GM18507 (cell line): ENCODE measurements around the gene PPP4C.
"Not testable (repeated sequence)": the region's sequence is repeated elsewhere in the genome, so short reads cannot be mapped to it uniquely, and the experiment has no call there.

ENCODE experiments used
- DNase-seq: peaks from one replicate; pipeline ENCODE4 v3.0.0; 2011; ENCODE audit warnings: low read depth; ENCODE audit not compliant: insufficient read length; ENCODE audit errors: extremely low spot score
- FAIRE-seq: peaks from 2 replicates; lab custom pipeline; 2011; peaks lifted over from hg19 to GRCh38; lab: Jason Lieb, UNC

The PPP4C gene

DNA sequence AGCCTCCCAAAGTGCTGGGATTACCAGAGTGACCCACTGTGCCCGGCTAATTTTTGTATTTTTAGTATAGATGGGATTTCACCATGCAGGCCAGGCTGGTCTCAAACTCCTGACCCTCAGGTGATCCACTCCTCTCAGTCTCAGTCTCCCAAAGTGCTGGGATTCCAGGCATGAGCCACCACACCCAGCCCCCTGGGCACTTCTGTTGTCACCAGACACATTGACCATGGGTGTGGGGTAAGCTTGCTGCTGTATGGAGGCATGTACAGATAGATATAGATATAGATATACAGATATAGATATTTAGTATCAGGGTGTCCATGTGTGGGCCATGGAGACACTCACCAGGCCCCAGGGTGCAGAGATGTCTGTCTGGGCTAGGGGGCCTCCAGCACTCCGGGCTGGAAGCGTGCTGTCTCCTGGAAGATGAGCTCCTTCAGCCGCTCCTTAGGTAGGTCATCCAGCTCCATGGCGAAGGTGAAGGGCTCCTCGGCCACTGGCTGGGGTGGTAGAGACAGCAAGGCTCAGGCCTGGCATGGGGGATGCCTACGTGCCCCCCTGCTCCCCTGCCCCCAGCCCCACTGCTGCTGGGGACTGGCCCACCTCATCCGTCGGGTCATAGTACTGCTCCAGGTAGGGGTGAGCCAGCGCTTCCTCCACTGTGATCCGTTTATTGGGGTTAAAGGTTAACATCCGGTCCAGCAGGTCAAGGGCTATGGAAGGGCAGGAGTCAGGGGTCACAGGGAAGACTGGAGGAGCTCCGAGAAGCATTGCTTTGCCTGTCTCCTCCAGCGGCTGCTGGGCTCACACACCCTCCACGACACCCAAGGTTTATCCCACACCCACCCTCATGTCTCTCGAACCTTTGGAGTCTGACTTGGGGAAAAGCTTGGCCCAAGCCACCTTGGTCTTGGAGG is 40.8 kb downstream of the PPP4C start:
- DNase-seq: no peak

DNA sequence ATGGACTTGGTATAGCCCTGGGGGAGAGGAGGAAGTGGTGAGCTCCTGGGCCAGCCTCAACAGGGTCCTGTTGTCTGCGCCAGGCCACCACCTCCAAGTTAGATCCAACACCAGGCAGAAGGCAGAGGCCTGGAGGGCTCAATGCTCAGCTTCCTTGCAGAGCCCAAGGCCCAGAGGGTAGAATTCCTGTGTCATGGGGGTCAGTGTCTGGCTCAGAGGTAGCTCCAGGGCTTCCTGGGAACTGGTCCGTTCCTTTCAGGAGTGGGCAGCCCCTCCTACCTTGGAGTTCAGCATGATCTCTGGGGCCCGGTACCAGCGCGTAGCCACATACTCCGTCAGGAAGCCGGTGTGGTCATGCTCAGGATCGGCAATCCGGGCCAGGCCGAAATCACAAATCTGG is 42.0 kb downstream of the PPP4C start:
- no peak for DNase-seq
- no peak for FAIRE-seq

More for the DNA sequence above, 40.8 kb downstream of the PPP4C start:
- no peak for FAIRE-seq

DNA sequence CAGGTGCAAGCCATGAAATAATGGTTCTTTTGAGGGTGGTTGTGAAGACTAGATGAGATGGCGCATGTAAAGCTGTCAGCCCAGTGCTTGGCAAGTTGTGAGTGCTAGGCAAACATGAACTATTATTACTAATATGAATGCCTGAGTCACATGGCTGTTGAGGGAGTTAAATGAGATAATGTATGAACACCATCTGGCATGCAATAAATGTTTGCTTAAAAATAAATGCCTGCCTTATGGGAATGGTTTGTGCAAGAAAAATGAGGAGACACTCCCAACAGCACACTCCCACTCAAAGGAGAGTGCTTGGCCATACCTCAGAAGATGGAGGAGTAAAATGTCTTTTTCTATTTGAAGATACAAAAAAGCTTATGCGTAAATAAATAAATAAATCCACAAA is 43.6 kb downstream of the PPP4C start:
- no peak for DNase-seq
- no peak for FAIRE-seq

DNA sequence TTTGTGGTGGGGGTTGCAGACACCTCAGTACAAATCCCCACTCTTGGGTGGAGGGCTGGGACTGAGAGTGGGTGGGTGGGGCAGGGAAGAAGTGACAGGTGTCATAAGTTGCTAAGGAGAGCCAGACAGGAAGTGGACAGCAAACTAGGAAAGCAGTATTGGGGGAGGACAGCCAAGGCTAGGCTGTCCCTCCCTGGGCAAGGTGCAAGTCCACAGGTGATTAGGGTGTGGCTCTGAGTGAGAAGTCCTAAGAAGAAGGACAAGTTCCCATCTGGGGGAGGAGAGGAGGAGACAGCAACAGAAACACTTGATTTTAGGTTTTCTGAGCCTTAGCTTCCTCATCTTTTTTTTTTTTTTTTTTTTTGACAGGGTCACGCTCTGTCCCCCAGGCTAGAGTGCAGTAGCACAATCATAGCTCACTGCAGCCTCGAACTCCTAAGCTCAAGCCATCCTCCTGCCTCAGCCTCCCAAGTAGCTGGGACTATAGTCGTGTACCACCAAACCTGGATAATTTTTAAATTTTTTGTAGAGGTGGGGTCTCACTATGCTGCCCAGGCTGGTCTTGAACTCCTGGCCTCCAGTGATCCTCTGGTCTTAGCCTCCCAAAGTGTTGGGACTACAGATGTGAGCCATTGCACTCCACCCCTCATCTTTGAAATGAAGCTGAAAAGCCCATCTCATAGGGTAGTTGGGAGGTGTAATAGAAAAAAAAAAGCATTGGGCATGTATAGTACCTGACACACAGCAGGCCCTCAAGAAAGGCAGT is 44.7 kb downstream of the PPP4C start:
- DNase-seq (no peak), FAIRE-seq (no peak)

DNA sequence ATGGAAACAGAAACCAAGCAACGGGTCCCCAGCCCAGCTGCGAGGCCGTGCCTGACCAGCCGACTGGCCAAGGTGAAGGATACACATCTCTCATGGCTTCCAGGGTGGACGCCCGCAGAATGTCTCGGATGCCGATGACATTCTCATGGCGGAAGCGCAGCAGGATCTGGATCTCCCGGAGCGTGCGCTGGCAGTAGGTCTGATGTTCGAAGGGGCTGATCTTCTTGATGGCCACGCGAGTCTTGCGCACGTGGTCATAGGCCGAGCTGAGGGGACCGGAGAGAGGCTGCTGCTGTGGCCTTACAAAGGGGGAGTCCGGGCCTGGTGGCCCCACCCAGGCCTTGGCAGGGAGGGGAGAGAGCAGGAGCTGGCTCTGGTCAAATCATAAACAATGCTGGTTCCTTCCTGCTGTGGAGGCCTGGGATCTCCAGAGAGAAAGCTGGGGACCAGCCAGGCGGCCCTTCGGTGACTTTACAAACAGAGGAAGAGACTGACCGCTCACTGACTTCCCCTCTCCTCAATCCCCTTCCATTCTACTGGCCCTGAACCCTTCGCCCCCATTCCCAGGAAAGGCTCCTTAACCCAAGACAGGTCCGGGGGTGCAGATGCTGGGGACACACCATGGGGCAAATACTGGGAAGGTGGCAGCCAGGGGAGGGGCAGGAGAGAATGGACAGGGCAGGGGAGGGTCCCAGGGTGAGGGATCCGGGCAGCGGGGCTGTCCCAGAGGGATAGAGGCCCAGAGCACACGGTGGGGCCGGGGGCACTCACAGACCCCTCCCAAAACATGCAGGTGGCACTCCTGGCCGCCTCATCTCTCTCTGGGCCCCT is 46.2 kb downstream of the PPP4C start:
- DNase-seq: no peak

GRCh38 chr16:30122604-30123160 is 46.9 kb downstream of the PPP4C start:
- FAIRE-seq: no peak
- DNase-seq: no peak

More for the DNA sequence above, 46.2 kb downstream of the PPP4C start:
- FAIRE-seq: no peak

GRCh38 chr16:30124985-30125379 is 49.2 kb downstream of the PPP4C start:
- DNase-seq (no peak), FAIRE-seq (no peak)

DNA sequence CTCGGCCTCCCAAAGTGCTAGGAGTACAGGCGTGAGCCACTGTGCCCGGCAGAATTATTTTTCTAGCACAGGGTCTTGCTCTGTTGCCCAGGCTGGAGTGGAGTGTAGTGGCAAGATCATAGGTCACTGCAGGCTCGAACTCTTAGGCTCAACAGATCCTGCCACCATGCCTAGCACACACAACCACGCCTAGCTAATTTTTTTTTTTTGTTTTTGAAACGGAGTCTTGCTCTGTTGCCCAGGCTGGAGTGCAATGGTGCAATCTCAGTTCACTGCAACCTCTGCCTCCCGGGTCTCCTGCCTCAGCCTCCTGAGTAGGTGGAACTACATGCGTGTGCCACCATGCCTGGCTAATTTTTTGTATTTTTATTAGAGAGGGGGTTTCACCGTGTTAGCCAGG is 49.9 kb downstream of the PPP4C start:
- not testable (repeated sequence) for DNase-seq, FAIRE-seq

- FAIRE-seq (no peak), DNase-seq (no peak)
These were observed 52.2 kb downstream of the PPP4C start for GRCh38 chr16:30127993-30128392.

GRCh38 chr16:30131869-30132475 is 56.2 kb downstream of the PPP4C start:
- FAIRE-seq: no peak
- DNase-seq: no peak

DNA sequence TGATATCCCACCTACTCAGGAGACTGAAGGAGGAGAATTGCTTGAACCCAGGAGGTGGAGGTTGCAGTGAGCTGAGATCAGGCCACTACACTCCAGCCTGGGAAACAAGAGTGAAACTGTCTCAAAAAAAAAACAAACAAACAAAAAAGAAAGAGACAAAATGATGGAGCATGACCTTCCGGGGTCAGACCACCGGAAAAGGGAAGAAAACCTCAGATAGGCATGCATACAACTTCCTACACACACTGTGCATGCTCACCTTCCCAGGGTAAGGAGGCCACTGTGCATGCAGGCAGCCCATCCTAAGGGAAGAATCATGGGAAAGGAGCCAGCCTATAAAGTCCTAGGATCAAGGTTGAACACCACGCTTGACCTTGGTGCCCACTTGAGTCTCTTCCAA is 56.8 kb downstream of the PPP4C start:
- FAIRE-seq: no peak
- DNase-seq: no peak
